Measurements from ENCODE around the gene SOWAHA.

DNA sequence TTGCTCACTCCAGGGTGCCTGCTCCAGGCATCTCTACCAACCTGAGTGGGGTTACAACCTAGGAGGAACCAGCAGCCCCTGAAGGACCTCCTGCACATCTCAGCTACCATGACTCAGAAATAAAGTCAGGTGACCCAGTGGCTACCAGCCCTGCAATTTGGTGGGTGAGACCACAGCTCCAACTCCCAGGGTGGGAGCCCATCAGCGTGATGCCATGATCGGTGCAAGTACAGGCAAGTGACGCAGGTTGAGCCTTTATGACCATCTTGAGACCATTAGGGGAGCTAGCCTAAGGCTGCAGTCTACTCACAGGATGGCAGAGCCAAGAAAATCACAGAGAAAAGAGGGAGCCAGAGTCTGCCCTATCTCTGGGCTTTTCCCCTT, 44.6 kb upstream of the SOWAHA start:
- TF ChIP-seq EP300 (IDR thresholded peaks at IDR 0.05) (no peak), POLR2A (IDR thresholded peaks at IDR 0.05) (no peak)
- TF ChIP-seq, protein P1, sequence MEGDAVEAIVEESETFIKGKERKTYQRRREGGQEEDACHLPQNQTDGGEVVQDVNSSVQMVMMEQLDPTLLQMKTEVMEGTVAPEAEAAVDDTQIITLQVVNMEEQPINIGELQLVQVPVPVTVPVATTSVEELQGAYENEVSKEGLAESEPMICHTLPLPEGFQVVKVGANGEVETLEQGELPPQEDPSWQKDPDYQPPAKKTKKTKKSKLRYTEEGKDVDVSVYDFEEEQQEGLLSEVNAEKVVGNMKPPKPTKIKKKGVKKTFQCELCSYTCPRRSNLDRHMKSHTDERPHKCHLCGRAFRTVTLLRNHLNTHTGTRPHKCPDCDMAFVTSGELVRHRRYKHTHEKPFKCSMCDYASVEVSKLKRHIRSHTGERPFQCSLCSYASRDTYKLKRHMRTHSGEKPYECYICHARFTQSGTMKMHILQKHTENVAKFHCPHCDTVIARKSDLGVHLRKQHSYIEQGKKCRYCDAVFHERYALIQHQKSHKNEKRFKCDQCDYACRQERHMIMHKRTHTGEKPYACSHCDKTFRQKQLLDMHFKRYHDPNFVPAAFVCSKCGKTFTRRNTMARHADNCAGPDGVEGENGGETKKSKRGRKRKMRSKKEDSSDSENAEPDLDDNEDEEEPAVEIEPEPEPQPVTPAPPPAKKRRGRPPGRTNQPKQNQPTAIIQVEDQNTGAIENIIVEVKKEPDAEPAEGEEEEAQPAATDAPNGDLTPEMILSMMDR (IDR thresholded peaks at IDR 0.05) = no peak
